GM19467 (cell line): ENCODE data around the gene ANKRD35.
A peak's percentile ranks its signal among the peaks of the same experiment; 100 is the strongest.

Source experiments
- ATAC-seq: cut with Tn5 transposase; IDR thresholded peaks from one replicate; pipeline ENCODE4 v1.9.1; 2021; ENCODE audit warnings: mild to moderate bottlenecking, moderate library complexity; ENCODE audit not compliant: unreplicated experiment

Gene ANKRD35

DNA sequence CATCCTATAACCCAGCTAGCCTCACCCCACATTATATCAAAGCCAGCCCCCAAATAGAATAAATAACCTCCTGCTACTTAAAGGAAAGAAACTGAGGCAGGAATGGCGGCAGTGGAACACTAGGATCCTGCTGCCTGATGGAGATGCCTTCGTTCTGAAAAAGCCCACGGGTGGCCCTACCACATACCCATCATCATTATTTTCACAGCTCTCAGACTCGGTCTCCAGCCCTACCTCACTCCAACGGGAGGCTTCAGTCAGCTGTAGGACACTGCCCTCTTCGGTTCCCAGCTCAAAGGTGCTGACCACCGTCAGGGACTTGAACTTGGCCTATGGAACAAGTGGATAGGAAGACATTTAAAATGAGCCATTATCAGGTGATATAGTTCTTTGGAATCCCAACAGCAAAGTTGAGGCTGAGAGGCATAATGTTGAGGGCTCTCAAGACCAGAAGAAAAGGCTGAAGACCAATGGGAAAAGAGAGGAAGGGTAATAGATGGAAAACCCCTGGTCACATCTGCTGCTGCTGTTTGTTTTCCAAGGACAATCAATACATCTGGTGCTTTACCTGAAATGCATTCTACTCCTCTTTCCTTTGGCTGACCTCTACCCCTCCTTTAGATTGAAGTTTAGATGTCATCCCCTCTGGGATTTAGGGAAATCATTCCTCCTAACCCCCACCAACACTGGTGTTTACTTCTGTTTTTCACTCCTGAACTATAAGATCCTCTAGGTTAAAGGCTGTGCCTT lies 7.8 kb upstream of the ANKRD35 start:
- ATAC-seq: no peak

DNA sequence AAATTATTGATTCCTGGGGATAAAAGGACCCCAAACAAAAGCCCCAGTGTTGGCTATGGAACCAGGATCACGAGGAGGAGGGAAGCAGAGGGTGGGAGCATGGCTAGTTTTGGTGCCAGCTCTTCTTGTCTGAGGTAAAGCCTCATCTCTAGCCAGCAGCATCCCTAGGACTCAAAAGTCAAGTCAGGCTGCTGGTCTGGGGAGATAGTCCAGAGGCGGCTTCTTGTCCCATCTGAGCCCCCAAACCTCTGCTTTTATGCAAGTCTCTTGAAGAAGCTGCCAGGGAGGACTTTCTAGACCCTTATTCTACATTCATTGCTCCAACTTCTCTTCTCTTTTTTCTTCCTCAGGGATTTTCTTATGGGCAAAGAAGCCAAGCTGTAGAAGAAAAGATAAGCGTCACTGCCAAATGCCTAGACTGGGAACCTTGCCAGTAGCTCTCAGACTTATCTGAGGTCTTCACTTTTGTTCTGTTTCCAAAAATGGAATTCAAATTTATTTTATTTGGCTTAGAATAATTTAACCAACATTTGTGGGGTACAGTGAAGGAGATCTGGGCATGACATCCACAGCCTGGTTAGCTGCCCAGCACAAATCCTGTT lies 6.9 kb upstream of the ANKRD35 start:
- ATAC-seq: no peak

DNA sequence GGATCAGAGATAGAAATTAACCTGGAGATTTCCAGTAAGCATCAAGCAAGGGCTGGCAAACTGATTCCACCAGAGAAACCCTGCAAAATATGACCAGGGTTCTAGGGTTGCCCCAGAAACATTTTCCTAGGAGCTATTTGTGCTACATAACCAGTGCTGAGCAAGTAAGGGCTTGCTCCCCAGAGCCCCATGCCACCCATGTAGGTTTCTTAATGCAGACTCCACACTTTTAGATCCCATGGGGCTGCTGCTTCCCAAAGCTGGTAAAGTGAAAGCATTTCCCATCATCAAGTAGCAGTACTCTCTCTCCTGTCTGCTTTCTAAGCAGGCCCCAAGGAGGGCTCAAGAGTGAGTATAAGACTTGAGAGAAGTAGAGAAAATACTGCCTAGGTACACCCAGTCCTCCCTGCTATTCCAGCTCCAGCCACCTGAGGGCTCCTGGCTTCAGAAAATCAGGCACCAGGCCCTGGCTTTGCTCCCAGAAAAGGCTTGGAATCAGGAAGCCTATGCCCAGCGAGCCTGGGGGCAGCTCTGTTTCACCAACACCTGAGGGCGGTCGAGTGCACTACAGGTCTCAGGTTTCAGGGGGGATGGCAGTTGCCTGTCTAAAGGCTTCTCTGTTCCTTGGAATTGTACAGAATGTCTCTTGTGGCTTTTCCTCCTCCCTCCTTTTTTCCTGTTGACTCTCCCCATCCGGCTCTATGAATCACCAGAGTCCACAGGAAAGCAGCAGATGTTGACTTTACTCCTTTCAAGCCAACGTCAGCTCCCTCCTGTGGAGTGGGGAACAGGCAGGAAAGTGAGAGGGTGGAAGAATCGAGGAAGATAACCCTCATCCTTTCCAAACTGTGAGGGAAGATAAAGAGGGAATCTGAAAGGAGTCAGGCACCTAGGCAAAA lies 6.2 kb upstream of the ANKRD35 start:
- ATAC-seq: no peak

DNA sequence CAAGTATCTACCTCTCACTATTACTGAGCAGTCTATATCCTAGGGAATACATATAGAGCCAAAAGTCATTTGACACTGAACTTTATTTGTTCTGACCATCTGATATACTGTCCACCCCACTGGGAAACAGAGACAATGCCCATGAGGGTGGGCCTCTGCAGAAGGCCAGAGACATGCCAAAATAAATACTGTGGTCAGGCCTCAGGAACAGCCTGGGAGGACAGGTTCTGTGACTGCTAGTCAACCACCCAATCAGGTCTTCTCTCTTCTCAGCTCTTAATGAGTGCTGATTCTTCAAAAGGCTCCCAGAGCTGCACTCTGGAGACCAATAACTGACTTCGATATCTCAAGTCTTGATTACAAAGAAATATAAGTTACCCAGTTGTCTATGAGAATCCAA lies 5.5 kb upstream of the ANKRD35 start:
- no peak for ATAC-seq

DNA sequence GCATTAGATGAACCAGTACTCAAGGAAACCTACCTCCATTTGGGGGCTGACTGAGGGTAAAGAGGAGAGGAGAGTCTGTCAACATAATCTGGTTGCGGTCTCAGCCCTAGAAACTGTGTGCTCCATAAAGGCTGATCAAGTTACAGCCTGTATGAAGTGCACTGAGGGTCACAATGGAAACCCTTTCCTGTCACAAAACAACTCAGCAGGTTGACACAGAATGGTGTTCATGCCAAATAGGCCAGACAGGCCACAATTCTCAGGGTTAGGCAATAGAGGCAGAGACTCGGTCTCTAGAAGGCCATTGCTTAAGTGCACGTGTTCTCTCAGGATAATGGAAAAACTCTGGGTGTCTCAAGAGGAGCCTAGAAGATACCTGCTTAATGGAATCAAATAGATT lies 4.1 kb upstream of the ANKRD35 start:
- ATAC-seq: no peak

DNA sequence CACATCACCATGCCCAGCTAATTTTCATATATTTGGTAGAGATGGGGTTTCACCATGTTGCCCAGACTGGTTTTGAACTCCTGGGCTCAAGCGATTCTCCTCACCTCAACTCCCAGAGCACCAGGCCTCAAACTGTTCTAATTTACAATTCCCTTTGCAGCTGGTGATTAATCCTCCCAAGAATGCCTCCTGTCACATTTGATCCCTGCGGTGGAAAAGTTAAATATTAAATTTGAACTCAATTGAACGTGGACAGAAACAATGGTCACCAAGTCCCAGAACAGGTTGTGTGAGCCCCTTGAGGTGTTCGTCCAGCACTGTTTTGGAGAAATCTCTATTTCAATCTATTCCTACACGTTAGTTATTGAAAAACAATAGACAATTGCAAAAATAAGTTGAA lies 2.0 kb upstream of the ANKRD35 start:
- ATAC-seq: no peak

- ATAC-seq: no peak
Observed at GRCh38 chr1:145886816-145887215, 1.1 kb upstream of the ANKRD35 start.

DNA sequence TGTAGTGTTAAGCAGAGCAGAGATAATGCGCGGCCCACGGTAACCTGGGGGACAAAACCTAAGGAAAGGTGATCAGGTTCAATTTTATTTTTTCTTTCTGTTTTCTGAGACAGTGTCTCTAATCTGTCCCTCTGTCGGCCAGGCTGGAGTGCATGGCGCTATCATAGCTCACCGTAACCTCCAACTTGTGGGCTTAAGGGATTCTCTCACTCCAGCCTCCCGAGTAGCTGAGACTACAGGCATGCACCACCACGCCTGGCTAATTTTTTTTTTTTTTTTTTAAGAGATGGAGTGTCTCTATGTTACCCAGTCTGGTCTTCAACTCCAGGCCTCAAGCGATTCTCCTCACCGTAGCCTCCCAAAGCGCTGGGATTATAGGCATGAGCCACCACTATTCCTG lies 724 bp upstream of the ANKRD35 start:
- no peak for ATAC-seq

GRCh38 chr1:145884675-145885074 lies 991 bp downstream of the ANKRD35 start:
- no peak for ATAC-seq

DNA sequence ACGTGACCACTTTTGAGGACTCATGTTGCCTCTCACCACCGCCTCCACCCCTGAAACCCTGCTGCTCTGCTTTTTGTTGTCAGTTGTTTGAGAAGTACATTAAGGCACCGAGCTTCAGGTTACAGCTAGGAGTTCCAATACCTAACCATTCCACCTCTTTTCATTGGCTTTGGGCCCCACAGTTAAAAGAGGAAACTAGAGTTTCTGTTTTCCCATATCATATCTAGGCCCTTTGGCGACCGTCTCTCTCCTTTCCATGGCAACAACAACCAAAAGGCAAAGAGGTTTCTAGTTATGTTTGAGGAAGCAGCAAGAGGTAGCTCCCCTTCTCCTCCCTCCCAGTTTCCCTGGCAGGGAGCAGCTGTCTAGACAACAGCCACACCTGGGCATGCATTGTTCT lies 5.9 kb downstream of the ANKRD35 start:
- ATAC-seq: no peak

- ATAC-seq: no peak
Observed at GRCh38 chr1:145878724-145879123, 6.9 kb downstream of the ANKRD35 start.

DNA sequence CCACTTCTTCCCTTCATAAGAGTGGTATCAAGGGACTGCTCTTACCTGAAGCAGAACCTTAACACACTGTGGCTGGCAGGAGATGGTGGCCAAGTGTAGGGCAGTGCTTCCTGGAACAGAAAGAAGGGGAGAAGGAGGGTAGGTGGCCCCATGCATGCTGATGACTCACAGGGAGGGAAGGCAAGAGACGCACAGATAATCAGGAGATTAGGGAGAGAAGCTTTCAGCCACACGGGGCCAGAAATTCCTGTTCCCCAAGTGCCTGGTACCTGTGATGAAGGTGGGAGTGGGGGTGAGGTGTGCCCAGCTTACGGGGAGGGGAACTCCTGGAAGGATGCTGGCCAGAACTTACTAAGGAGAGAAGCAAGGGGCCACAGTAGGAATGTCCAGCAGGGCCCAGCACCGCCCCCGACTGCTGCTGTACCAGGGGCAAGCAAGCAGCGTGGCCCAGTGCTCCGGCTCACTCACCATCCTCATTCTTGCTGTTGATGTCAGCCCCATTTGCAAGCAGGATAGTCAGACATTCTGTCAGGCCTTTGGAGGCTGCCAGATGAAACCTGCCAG lies 7.7 kb downstream of the ANKRD35 start:
- ATAC-seq: no peak

DNA sequence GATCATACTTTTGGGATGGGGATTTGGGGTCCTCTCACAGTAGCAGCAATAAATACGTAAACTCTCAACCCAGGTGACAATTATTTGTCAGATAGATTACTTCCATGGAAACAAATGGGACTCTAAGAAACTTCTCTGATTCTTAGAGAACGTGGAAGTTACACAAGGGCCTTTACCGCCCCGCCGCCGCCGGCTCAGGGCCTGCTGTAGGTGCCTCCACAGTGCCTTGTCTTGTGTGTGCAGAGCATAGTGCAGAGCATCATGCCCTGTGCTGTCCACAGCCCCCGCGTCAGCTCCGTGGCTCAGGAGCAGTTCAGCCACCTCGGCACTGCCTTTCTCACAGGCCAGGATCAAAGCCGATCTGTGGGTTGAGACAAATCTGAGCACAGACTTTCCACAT lies 11.0 kb downstream of the ANKRD35 start:
- no peak for ATAC-seq

- no peak for ATAC-seq
Observed at GRCh38 chr1:145871994-145872924, 13.4 kb downstream of the ANKRD35 start.

DNA sequence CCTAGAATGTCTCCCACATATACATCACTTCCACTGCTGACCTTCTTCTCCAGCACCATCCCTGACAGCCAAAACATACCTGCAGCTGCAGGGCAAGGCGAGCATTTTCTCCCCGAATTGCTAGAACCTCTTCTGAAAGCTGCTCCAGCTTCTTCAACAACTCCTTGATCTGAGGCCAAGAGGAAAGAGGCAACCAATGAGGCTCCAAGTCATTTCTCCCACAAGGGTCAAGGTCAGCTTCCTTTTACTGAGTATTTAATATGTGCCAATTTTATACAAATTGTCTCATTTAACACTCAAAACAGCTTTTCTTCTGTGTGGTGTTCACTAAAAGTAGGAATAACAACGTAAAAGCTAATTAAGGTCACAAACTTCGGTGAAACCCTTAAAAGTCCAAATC lies 17.4 kb downstream of the ANKRD35 start:
- no peak for ATAC-seq

DNA sequence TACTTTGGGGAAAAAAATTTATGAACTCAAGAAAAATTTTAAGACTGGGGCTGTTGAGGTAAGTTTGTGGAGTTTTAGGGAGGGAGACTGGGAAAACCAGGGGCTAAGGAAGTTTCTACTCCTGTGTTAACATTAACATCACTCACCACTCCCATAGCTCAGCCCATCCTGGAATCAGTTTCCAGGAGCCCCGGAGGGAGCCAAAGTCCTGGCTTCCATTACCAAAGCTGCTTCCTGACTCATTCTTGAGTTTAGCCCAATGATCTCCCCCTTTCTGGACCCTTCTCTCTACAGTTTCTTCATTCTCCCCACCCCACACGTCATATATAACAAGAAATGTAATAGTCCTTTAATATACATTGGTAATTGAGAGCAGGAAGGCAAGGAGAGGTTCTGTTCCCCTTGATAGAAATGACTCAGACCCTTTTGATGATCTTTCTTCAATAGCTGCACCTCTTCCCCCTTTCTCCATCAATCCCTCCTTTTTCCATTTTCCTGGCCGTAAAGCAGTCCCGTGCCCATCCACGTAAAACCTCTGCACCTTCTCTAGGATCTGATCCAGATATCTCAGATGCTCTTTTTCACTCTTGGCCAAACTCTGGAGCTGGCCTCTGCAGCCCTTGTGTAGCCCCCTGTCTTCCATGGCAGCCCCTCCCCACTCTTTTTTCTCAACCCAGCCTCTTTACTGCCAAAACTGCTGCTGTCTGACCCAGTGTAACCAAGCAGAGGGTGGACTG lies 22.2 kb downstream of the ANKRD35 start:
- ATAC-seq: no peak

DNA sequence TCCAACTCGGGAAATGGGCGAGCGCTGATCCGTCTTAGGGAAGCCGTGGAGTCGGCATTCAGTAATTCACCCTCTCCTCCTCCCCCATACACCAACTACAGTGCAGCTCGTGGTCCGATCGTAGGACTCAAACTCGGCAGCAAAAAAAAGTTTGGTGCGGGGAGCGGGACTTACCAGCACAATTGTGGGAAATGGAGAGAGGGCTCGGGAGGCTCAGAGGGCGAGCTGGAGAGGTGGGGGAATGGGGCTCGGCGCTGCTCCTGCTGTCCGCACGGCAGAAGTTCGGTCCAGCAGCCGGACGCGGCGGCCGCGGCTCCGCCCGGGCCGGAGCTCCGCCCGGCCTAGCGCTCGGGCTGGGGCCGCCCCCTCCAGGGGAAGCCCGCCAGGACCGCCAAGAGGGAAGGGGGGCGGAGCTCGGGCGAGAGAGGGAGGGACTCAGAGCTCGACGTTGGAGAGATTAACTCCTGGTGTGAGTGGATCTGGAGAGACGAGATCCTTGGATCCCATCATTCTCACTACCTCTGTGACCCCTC lies 26.1 kb downstream of the ANKRD35 start:
- peak; percentile 65 for ATAC-seq

GRCh38 chr1:145858901-145859490 lies 26.7 kb downstream of the ANKRD35 start, which contains the start of gene PIAS3:
Gene PIAS3 (minus strand): TSS chr1:145859081. CDS start chr1:145858990, 91 bp downstream.
- peak; percentile 78 for ATAC-seq
